Osteocyte (in vitro differentiated cells): ENCODE results near the gene TMEM92. TPM values are rescaled to one million over a fixed set of nuclear protein-coding genes. Genes with fewer than 3 reads are reported as not detected.
A peak's percentile ranks its signal among the peaks of the same experiment; 100 is the strongest.

ENCODE experiments used
- DNase-seq: peaks from one replicate; pipeline ENCODE4 v3.0.0; 2021; ENCODE audit warnings: mixed read lengths; ENCODE audit not compliant: unreplicated experiment; ENCODE audit errors: extremely low spot score
- H3K27ac Mint-ChIP-seq: one replicate; pipeline ENCODE4 v1.8.0; 2021; ENCODE audit warnings: mild to moderate bottlenecking, mixed read lengths; ENCODE audit not compliant: unreplicated experiment
- H3K27me3 Mint-ChIP-seq: one replicate; pipeline ENCODE4 v1.8.0; 2021; ENCODE audit warnings: mixed read lengths; ENCODE audit not compliant: unreplicated experiment
- H3K36me3 Mint-ChIP-seq: one replicate; pipeline ENCODE4 v1.8.0; 2021; ENCODE audit warnings: mixed read lengths; ENCODE audit not compliant: unreplicated experiment
- H3K4me1 Mint-ChIP-seq: one replicate; pipeline ENCODE4 v1.8.0; 2021; ENCODE audit warnings: mixed read lengths; ENCODE audit not compliant: unreplicated experiment
- H3K4me3 Mint-ChIP-seq: one replicate; pipeline ENCODE4 v1.8.0; 2021; ENCODE audit warnings: mild to moderate bottlenecking, moderate library complexity, mixed read lengths; ENCODE audit not compliant: unreplicated experiment
- H3K9me3 Mint-ChIP-seq: one replicate; pipeline ENCODE4 v1.8.0; 2021; ENCODE audit warnings: mixed read lengths; ENCODE audit not compliant: unreplicated experiment
- total RNA-seq: library from RNA; stranded (reverse); gene quantifications from 2 replicates; pipeline ENCODE4 v1.2.1, GENCODE V29; 2021
- TF ChIP-seq, protein P1 (sequence below): fragments of 200-600 bp; sonication (generic); IDR thresholded peaks from 2 replicates; pipeline ENCODE4 v1.5.0; 2021; ENCODE audit warnings: antibody characterized with exemption, mild to moderate bottlenecking, moderate library complexity

The TMEM92 gene
- total RNA-seq, 1 donor from 2014 or later: 4.3 TPM

DNA sequence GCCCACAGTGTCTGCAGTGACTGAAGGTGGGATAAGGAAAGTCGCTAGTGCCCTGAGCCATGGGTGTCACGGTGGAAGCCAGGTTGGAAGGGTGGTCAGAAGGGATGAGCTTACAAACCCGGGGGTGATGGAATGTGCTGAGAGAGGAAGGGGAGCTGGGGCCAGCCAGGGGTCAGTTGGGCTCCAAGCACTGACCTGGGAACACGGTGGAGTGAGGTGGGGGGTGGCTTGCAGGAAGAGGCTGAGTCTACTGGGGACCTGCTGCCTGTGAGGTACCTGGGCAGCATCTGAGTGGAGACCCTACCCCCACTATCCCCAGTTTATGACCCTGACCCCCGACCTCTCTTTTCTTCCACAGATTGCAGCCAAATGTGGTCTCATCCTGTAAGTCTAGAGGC lies 3.1 kb downstream of the TMEM92 start:
- H3K27ac Mint-ChIP-seq: peak overlapping the region; percentile 61
- no peaks in the 10 kb centered on the region for H3K27me3 Mint-ChIP-seq
- peaks cover 12% of the 10 kb centered on the region for H3K36me3 Mint-ChIP-seq
- no peaks in the 10 kb centered on the region for H3K9me3 Mint-ChIP-seq
- H3K4me1 Mint-ChIP-seq: peaks cover 60% of the 10 kb centered on the region
- H3K4me3 Mint-ChIP-seq: no peak overlapping the region
- no peak for DNase-seq
- TF ChIP-seq, protein P1, sequence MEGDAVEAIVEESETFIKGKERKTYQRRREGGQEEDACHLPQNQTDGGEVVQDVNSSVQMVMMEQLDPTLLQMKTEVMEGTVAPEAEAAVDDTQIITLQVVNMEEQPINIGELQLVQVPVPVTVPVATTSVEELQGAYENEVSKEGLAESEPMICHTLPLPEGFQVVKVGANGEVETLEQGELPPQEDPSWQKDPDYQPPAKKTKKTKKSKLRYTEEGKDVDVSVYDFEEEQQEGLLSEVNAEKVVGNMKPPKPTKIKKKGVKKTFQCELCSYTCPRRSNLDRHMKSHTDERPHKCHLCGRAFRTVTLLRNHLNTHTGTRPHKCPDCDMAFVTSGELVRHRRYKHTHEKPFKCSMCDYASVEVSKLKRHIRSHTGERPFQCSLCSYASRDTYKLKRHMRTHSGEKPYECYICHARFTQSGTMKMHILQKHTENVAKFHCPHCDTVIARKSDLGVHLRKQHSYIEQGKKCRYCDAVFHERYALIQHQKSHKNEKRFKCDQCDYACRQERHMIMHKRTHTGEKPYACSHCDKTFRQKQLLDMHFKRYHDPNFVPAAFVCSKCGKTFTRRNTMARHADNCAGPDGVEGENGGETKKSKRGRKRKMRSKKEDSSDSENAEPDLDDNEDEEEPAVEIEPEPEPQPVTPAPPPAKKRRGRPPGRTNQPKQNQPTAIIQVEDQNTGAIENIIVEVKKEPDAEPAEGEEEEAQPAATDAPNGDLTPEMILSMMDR: no peak

- Mint-ChIP-seq H3K36me3 (peaks cover 21% of the 10 kb centered on the region), H3K4me3 (no peak overlapping the region), H3K4me1 (peaks cover 53% of the 10 kb centered on the region), H3K9me3 (no peaks in the 10 kb centered on the region), H3K27ac (peak overlapping the region; percentile 85), H3K27me3 (no peaks in the 10 kb centered on the region)
- TF ChIP-seq, protein P1: no peak
- no peak for DNase-seq
Measured at GRCh38 chr17:50278526-50279180, 4.4 kb downstream of the TMEM92 start.

DNA sequence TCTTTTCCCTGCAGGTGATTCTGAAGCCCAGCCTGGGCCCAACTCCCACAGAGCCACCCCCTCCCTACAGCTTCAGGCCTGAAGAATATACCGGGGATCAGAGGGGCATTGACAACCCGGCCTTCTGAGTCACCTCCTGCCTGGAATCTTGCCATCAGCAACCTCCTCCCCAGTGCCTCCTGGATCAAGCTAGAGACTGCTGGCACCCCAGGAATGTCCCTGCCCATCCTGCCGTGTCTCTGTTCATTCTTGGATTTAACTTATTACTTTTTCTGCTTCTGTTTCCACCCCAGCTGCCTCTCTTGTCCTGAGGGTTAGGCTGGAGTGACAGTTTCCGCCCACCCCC lies 4.9 kb downstream of the TMEM92 start:
- H3K4me3 Mint-ChIP-seq: peak overlapping the region; percentile 10
- peaks cover 26% of the 10 kb centered on the region for H3K36me3 Mint-ChIP-seq
- TF ChIP-seq, protein P1: no peak
- no peaks in the 10 kb centered on the region for H3K9me3 Mint-ChIP-seq
- DNase-seq: no peak
- peaks cover 57% of the 10 kb centered on the region for H3K4me1 Mint-ChIP-seq
- no peaks in the 10 kb centered on the region for H3K27me3 Mint-ChIP-seq
- H3K27ac Mint-ChIP-seq: peak overlapping the region; percentile 85

DNA sequence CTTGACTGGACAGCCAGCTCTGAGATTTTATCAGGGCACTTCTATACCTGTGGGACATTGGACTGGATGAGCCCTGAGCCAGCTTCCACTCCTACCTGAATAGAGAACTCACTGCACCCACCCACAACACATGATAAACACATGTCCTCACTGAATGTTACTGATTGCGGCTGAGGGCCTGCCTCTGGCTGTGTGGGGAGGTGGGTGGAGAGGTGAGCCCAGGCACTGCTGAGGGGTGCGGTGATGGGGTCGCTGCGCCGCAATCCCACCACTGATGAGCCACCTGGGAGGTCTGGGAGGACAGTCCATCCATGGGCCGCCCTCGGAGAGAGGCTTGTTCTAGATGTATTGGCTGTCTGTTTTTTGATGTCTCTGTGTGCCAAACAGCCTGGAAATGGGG lies 5.4 kb downstream of the TMEM92 start:
- Mint-ChIP-seq H3K27ac (peak overlapping the region; percentile 85), H3K4me3 (peak overlapping the region; percentile 10), H3K36me3 (peaks cover 30% of the 10 kb centered on the region), H3K27me3 (no peaks in the 10 kb centered on the region), H3K9me3 (no peaks in the 10 kb centered on the region), H3K4me1 (peaks cover 58% of the 10 kb centered on the region)
- TF ChIP-seq, protein P1: no peak
- DNase-seq: no peak

DNA sequence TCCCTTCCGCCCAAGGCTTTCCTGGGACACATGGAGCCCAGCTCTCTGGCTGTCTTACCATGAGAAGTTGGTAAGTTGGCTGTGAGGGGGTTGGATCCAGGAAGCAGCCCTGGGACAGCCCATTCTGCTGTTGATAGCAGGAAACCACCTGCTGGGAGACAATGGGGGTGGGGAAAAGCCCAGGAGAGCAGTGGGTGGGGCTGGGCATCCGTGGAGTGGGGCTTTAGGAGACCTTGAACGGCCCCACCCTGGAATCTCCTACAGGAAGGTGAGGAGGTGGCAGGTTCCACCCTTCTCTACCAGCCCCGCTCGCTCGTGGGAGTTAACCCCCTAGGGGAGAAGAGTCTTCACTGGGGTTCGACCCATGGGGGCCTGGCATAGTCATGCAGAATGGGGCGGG lies 5.8 kb downstream of the TMEM92 start:
- Mint-ChIP-seq H3K36me3 (peaks cover 30% of the 10 kb centered on the region), H3K9me3 (no peaks in the 10 kb centered on the region), H3K27ac (peak overlapping the region; percentile 85), H3K4me3 (no peak overlapping the region), H3K4me1 (peaks cover 54% of the 10 kb centered on the region), H3K27me3 (no peaks in the 10 kb centered on the region)
- TF ChIP-seq, protein P1: no peak
- no peak for DNase-seq
